Osteoblast (primary cell): ENCODE measurements around the gene SLC17A7. TPM values are rescaled to one million over a fixed set of nuclear protein-coding genes. Genes with fewer than 3 reads are reported as not detected.
A peak's percentile ranks its signal among the peaks of the same experiment; 100 is the strongest.

ENCODE experiments used
- DNase-seq: peaks from one replicate; pipeline ENCODE4 v3.0.0; 2011; ENCODE audit warnings: low spot score, mixed read lengths; ENCODE audit not compliant: insufficient read length; ENCODE audit errors: missing footprints
- H2AFZ ChIP-seq: 2 replicates; pipeline ENCODE4 v1.6.0; 2011; ENCODE audit warnings: mild to moderate bottlenecking, low read length
- H3K27ac ChIP-seq: 2 replicates; pipeline ENCODE4 v1.5.1; 2011; ENCODE audit warnings: mild to moderate bottlenecking, low read depth, low read length, moderate library complexity
- H3K27me3 ChIP-seq: 2 replicates; pipeline ENCODE4 v1.6.0; 2012; ENCODE audit warnings: mild to moderate bottlenecking, control low read depth, inconsistent platforms, low read length, moderate library complexity; ENCODE audit not compliant: insufficient read depth
- H3K36me3 ChIP-seq: 2 replicates; pipeline ENCODE4 v1.5.1; 2011; ENCODE audit warnings: mild to moderate bottlenecking, low read length, control low read depth, moderate library complexity; ENCODE audit not compliant: insufficient read depth
- H3K4me1 ChIP-seq: 2 replicates; pipeline ENCODE4 v1.5.1; 2011; ENCODE audit warnings: mild to moderate bottlenecking, low read length, control low read depth, moderate library complexity; ENCODE audit not compliant: insufficient read depth
- H3K4me2 ChIP-seq: 2 replicates; pipeline ENCODE4 v1.6.0; 2011; ENCODE audit warnings: mild to moderate bottlenecking, low read length; ENCODE audit not compliant: insufficient read depth
- H3K4me3 ChIP-seq: fragments of 200-600 bp; sonication (generic); 3 replicates; pipeline ENCODE4 v1.5.1; 2012; ENCODE audit warnings: mild to moderate bottlenecking, low read length, inconsistent platforms; ENCODE audit not compliant: insufficient read depth
- H3K79me2 ChIP-seq: 2 replicates; pipeline ENCODE4 v1.6.0; 2012; ENCODE audit warnings: mild to moderate bottlenecking, low read length, control low read depth, inconsistent platforms; ENCODE audit not compliant: insufficient read depth
- H3K9me3 ChIP-seq: 2 replicates; pipeline ENCODE4 v1.5.1; 2011; ENCODE audit warnings: low read depth, low read length, control low read depth
- H4K20me1 ChIP-seq: 2 replicates; pipeline ENCODE4 v1.6.0; 2012; ENCODE audit warnings: mild to moderate bottlenecking, low read length, control low read depth; ENCODE audit not compliant: insufficient read depth
- total RNA-seq: library from RNA; depleted of rRNA; stranded (reverse); fragments of >200 nt; gene quantifications from 2 replicates; pipeline ENCODE4 v1.2.3, GENCODE V29; 2012
- TF ChIP-seq, protein P1 (sequence below): IDR thresholded peaks from 2 replicates; pipeline ENCODE4 v1.5.1; 2011; ENCODE audit warnings: mild to moderate bottlenecking, low read depth, low read length, moderate library complexity; ENCODE audit errors: extremely low read depth

Gene SLC17A7
- total RNA-seq, 1 donor = under 0.01 TPM

DNA sequence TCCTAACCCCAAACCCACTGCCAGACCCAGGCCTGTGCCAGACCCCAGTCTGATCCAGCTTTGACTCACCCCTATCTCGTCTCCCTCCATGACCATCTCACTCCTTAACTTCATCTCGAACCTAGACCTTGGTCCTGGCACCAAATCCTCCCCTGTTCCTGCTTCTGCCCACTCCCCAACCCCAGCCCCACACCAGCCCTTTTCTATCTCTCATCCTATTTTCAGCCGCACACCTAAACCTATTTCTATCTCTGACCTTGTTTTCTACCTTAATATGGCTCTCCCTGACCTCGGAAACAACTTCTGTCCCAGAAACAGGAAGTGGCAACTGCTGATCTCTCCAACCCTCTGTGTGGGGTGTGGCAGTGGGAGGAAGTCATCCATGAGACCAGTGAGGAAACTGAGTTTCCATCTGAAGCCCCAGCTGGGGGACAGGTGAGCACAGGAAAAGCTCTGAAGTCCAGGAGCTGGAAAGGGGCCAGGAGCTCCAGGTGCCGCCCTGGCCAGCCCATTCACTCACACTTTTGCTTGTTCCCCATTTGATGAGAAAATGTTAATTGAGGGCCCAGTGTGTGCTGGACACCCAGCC, 31.8 kb downstream of the SLC17A7 start:
- no peaks in the 10 kb centered on the region for H3K79me2 ChIP-seq
- no peak overlapping the region for H3K4me3 ChIP-seq
- no peaks in the 10 kb centered on the region for H4K20me1 ChIP-seq
- no peak overlapping the region for H3K4me2 ChIP-seq
- no peaks in the 10 kb centered on the region for H3K36me3 ChIP-seq
- H2AFZ ChIP-seq = no peak overlapping the region
- H3K9me3 ChIP-seq = no peaks in the 10 kb centered on the region
- TF ChIP-seq, protein P1, sequence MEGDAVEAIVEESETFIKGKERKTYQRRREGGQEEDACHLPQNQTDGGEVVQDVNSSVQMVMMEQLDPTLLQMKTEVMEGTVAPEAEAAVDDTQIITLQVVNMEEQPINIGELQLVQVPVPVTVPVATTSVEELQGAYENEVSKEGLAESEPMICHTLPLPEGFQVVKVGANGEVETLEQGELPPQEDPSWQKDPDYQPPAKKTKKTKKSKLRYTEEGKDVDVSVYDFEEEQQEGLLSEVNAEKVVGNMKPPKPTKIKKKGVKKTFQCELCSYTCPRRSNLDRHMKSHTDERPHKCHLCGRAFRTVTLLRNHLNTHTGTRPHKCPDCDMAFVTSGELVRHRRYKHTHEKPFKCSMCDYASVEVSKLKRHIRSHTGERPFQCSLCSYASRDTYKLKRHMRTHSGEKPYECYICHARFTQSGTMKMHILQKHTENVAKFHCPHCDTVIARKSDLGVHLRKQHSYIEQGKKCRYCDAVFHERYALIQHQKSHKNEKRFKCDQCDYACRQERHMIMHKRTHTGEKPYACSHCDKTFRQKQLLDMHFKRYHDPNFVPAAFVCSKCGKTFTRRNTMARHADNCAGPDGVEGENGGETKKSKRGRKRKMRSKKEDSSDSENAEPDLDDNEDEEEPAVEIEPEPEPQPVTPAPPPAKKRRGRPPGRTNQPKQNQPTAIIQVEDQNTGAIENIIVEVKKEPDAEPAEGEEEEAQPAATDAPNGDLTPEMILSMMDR = no peak
- no peaks in the 10 kb centered on the region for H3K27me3 ChIP-seq
- H3K4me1 ChIP-seq = peaks cover under 1% of the 10 kb centered on the region
- peak; percentile 46 for DNase-seq
- H3K27ac ChIP-seq = no peak overlapping the region

DNA sequence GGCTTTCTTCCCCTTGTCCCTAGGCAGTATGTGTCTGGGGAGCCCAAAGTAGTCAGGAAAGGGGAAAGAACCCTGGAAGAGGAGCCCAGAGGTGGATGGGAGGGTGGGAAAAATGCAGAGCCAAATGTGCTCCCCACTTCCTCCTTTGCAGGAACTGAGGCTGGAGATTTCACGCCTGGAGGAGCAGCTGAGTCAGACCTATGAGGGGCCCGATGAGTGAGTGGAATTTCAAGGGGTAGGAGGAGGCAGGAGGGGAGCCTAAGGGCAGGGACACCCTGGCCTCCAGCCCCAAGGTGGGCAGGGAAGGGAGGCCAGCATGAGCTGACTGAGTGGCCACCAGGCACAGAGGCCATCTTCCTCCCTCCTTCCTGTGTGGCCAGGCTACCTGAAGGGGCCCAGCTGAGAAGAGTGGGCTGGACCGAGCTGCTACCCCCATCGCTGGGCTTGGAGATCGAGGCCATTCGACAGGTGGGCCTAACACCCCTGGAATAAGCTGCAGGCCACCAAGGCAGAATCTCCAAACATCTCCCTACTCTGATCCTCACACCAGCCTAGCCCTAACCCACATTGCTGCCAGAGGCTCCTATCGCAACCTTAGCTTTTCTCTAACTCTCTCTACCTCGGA, 32.4 kb downstream of the SLC17A7 start:
- H3K4me3 ChIP-seq = no peak overlapping the region
- no peak overlapping the region for H2AFZ ChIP-seq
- no peaks in the 10 kb centered on the region for H3K79me2 ChIP-seq
- H4K20me1 ChIP-seq = no peaks in the 10 kb centered on the region
- TF ChIP-seq, protein P1 = no peak
- H3K27ac ChIP-seq = no peak overlapping the region
- peak; percentile 63 for DNase-seq
- H3K27me3 ChIP-seq = no peaks in the 10 kb centered on the region
- no peaks in the 10 kb centered on the region for H3K9me3 ChIP-seq
- H3K4me1 ChIP-seq = no peaks in the 10 kb centered on the region
- no peak overlapping the region for H3K4me2 ChIP-seq
- H3K36me3 ChIP-seq = no peaks in the 10 kb centered on the region

DNA sequence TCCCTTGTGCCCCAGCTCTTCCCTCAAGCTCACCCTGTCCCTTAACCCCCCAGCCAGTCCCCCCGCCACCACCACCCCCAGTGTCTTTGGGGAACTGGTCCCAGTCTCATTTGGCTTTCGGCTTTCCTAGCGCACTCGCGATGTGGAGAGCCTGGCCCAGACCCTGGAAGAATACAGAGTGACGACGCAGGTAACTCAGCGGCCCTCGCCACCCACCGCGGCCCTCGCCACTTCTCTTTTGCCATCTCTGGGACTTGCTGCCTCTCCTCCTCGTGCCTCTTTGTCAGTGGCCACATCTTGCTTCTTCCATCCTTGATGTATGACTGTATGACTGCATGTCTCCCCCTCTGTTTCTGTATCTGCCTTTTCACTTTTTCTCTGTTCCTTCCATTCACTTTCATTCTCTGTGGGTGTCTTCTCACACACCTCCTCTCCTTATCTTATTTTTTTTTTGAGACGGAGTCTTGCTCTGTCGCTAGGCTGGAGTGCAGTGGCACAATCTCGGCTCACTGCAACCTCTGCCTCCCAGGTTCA, 33.8 kb downstream of the SLC17A7 start:
- Histone ChIP-seq H3K9me3 (no peaks in the 10 kb centered on the region), H3K36me3 (no peaks in the 10 kb centered on the region), H3K79me2 (no peaks in the 10 kb centered on the region), H3K4me3 (no peak overlapping the region), H3K27me3 (no peaks in the 10 kb centered on the region), H3K27ac (no peak overlapping the region), H3K4me2 (no peak overlapping the region), H4K20me1 (no peaks in the 10 kb centered on the region), H3K4me1 (no peaks in the 10 kb centered on the region), H2AFZ (no peak overlapping the region)
- no peak for DNase-seq
- TF ChIP-seq, protein P1 = no peak

DNA sequence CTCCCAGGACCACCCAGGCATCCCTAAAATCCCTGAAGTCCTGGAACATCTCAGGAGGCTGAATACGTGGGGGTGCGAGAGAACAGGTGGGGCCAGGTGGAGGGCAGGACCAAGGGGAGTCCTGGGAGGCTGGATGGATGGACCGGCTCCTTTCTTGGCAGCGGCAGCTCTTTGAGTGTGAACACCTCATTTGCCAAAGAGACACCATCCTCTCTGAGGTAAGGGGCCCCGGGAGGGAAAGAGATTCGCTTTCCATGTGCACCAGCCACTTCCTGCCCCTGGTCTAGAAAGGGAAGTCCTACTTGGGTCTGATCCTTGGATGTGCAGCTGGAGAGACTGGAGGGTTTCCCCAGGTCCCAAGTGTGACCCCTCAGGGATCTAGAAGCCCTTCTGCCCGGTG, 34.2 kb downstream of the SLC17A7 start:
- H3K36me3 ChIP-seq = no peaks in the 10 kb centered on the region
- no peaks in the 10 kb centered on the region for H3K9me3 ChIP-seq
- DNase-seq = peak; percentile 57
- H2AFZ ChIP-seq = no peak overlapping the region
- H3K27me3 ChIP-seq = no peaks in the 10 kb centered on the region
- TF ChIP-seq, protein P1 = no peak
- H3K4me2 ChIP-seq = no peak overlapping the region
- no peaks in the 10 kb centered on the region for H4K20me1 ChIP-seq
- no peak overlapping the region for H3K27ac ChIP-seq
- H3K79me2 ChIP-seq = no peaks in the 10 kb centered on the region
- H3K4me3 ChIP-seq = no peak overlapping the region
- H3K4me1 ChIP-seq = no peaks in the 10 kb centered on the region
